Ramos (cell line): ENCODE measurements around the gene KCNC1.

Experiments used
- in situ Hi-C: fragments of 300-500 bp; cut with MboI; formaldehyde crosslinking; loops from one replicate; pipeline ENCODE4 v1.14.3; 2022; ENCODE audit warnings: low sequenced_read_pairs; ENCODE audit not compliant: unreplicated experiment

The KCNC1 gene

DNA sequence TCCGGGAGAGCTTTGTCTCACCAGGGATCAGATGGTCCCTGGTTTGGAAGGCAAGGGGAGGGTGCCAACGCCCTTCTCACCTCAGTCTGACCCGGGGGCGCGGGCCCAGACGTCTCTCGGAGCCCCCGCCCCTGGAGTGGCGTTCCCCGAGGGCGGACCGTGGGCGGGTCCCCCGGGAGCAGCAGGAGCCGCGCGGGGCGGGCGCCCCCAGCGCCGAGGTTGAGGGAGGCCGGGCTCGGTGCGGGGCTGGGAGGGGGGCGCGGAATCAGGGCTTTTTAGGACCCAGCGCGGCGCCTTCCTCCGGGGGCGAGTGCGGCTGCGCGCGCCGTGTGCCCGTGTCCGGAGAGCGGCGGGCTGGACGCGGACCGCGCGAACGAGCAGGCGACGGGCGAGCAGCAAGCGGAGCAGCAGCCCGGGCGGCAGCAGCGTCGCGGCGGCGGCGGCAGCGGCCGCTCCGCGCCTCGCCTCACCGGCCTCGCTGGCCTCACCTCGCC lies at the start of gene KCNC1:
Gene KCNC1, plus strand, starts transcription at position 364 of the 494 bp plus-strand sequence. CDS start 1,222 bp downstream, outside the sequence.
- in situ Hi-C loops = loop anchor here (5.0 kb wide), 1 partner anchor 248 kb away; no protein-coding TSS in a partner anchor

DNA sequence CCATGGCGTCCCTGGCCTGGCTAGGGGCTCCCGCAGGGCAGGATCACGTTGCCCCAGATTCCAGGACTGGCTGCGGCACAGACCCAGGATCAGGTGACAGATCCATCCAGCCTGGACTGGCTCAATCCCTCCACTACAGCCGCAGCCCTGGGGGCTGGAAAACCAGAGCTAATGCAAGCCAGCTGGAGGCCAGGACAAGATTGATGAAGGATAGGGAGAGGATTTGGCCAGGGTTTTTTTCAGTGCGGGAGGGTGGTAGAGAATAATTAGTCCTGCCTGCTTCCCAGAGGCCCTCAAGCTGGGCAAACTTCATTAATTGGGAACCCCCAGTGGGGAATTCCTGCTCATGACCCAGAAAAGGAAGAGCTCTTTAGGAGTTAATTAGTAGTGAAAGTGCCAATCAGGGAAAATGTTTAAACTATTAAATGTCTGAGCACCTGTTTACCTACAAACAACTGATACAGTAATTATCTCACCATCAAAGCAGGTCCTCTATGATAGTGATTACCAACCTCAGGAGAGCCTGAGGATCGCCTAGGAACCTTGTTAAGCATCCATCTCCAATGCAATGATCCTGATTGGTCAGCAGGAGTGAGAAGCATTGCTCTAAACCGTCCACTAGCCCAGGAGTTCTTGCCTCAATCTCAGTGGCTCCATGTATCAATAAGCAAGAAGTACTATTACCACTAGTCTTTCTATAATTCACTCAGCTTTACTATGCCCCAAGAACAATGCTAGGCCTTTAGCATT lies 48.2 kb upstream of the KCNC1 start:
- in situ Hi-C loops = no loop called here

DNA sequence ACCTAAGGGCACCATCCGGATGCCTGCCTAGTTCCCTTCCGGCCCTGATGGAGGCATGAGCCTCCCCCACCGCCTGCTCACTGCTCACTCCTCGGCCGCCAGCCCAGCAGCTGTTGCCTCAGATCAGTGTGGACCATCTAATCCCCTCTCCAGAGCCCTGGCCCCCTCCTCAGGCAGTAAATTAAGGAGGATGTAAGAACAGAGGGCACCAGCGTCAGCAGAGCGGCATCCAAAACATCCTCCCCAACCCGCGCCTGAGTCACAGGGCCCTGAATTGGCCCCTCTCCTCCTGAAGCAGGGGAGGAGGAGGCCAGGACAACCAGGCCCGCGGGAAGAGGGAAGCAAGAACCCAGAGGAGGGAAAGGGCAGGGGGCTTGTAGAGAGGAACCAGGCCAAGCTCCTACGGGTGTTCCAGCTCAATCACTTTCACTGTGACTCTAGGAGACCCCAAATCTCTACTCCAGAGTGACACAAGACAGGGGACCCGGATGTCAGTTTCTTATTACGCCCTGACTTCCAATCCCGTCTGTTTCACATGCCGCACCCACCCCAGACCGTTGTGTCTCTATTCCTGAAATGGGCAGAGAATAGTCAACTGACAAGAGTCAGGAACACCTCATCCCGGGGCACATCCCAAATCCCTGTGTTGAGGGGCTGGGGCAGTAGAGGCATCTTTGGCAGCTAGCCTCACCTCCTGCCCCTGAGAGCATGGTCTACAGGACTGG lies 46.5 kb upstream of the KCNC1 start:
- in situ Hi-C loops = no loop called here

DNA sequence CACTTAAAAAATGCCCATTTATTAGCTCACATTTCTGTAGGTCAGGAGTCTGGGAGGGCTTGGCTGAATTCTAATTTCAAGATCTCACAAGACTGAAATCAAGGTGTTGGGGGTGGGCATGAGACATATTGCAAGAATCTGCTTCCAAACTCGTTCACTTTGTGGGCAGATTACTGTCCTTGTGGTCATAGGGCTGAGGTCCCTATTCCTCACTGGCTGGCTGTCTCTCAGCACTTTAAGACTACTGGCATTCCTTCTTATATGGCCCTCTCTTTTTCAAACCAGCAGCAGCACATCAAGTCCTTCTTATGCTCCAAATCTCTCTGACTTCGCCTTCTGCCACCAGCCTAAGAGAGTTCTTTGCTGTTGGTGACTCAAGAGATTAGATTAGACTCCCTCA lies 43.0 kb upstream of the KCNC1 start:
- in situ Hi-C loops = no loop called here

DNA sequence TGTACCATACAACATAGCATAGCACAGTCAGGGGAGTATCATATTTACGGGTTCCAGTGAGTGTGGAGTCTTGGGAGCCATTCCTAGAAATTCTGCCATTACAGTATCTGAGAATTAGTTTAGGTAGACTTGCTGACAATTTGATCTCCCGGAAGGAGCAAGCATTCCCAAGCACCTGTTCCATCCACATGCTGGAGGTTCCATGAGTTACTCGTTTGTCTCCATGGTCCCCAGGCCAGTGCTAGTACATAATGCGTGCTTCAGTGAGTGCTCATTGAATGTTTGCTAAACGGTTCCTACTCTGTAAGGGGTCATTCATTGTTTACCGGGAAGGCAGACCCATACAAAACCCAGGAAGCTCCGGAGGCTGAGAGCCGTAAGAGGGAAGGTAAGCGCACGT lies 42.6 kb upstream of the KCNC1 start:
- in situ Hi-C loops = no loop called here

DNA sequence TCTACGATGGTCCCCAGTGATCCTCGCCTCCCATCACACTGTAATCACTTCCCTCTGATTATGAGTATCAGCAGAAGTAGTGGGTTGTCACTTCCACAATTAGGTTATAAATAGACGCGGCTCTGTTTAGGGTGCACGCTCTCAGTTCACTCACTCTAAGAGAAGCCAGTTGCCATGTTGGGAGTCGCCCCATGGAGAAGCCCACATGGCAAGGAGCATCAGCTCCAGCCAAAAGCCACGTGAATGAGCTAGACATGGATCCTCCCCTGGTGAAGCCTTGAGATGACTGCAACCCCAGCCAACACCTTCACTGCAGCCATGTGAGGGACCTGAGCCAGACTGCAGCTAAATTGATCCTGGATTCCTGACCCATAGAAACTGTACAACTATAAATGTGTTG lies 41.6 kb upstream of the KCNC1 start:
- in situ Hi-C loops = no loop called here

DNA sequence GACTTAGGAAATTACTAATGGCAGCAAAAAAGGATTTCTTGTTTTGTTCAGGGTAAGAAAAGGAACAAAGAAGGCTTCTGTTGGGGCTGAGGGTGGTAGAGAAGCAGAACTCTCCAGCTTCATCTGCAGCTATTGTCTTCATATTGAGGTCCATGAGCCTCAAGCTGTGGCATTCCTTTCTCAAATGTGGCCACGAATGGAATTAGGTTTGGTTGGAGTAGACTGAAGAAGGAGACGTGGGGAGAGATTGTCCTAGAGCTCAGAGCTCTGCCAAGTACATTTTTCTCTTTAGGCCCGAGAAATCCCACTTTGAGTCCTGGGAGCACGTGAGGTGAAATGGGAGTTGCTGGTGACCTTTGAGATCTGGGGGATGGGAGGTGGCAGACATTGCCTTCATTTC lies 41.0 kb upstream of the KCNC1 start:
- in situ Hi-C loops = no loop called here

DNA sequence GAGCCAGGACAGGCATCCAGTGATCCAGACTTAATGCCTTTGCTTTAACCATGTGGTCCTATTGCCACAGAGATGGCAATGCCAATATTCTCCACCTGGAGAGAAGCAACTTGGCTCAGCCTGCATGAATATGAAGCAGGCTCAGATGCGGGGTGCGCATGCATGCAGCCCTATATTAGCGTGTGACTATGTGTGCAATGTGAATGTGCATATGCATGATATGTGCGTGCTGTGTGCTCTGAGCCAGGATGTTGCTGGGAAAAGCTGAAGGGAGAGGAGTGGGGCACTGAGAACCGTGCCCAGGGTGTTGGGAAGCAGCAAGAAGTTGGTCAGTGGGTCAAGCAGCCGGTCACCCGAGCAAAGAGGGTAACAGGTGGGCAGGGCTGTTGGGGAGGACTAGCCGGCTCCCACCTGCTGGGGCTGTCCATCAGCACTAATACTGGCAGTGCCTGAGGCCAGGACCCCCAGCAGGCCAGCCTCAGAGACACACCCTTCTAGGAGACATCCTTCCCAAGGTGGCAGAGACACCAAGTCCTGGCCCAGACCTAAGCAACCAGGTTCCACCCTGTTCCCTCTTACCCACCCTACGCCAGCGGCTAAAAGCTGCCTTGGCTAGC lies 40.0 kb upstream of the KCNC1 start:
- in situ Hi-C loops = no loop called here

DNA sequence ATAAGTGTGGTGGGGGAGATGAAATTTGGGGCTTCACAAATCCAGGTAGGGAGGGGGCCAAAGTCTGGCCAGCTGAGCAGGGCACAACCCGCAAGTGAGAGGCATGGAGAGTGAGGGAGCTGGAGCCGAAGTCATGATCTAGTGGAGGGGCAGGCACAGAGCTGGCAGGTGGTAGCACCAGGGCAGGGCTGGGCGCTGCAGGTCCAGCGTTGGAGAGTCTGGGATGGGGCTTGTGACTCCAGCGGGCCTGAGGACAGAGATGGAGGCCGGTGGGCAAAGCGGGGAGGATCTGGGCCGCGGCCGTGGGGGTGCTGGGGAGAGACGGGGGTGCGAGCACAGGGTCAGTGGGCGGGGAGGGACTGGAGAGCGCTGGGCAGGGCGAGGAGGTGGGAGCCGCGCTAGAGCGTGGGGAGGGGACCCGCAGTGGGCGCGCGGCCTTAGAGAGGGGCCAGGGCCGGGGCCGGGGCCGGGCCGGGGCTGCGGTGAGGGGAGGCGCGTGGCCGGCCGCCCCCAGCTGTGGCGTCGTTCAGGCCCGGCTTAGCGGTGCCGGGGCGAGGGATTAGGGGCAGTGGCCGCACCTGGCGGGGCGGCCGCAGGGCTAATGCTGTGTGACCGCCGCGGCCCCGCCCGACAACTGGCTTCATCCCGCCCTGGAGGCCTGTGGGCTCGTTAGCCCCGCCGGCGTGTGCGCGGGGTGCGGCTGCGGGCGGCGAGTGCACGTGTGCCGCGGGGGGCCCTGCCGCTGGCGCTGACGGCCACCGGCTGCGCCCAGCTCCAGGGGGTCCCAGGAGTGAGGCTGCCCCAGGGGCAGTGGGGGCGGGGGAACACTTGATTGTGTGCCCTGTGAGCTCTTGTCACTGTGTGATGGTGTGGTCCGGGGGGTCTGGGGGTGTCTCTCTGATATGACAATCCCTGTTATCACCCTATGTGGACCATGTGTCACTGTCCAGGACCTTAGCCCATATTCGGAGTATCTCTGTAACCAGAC lies 38.8 kb upstream of the KCNC1 start:
- in situ Hi-C loops = no loop called here

DNA sequence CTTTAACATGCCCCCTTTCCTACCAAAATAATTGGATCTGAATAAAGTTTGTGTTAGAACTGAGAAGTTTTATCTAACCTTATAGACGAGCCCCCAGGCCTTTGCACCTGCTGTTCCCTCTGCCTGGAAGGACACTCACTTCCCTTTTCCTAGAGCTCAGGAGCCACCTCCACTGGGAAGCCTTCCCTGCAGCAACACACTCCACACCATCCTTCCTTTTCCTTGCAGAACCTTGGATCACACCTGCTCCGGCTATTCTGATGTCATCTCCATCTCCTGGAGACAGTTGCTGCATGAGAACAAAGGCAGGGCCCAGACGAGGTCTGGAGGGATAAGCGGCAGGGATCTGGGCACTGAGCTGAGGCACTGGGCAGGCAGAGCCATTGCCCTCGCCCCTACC lies 37.8 kb upstream of the KCNC1 start:
- in situ Hi-C loops = no loop called here

DNA sequence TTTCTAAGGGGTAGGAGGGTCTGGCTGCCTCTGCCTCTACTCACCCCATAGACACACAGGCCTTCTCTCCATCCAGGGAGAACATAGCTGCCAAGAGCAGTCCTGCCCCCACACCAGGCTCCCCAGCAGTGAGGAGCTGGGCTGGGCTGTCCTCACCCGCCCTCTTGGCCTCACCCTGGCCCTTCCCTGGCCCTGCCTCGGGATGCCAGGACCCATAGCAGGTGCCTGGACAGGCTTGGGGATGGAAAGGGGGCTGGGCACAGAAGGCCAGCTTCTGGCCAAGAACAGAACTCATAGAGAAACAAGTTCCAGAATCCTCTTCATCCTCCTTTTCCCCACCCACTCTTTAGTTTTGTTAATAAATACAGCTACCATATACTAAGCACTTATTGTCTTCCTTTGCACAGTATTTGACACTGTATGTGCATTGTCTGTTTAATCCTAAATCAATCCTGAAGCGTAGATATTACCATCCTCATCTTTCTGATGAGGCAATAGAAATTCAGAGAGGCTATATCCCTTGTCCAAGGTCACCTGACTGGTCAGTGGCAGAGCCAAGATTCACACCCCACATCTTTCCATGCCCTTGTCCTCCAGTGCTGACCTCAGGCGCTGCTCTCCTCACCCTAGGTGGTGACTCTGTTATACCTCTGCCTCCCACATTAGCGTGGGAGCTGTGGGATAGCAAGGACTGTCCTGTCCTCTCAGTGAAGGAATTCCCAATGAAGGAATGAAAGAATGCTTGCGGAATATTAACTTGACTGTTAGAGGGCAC lies 37.2 kb upstream of the KCNC1 start:
- in situ Hi-C loops = no loop called here

DNA sequence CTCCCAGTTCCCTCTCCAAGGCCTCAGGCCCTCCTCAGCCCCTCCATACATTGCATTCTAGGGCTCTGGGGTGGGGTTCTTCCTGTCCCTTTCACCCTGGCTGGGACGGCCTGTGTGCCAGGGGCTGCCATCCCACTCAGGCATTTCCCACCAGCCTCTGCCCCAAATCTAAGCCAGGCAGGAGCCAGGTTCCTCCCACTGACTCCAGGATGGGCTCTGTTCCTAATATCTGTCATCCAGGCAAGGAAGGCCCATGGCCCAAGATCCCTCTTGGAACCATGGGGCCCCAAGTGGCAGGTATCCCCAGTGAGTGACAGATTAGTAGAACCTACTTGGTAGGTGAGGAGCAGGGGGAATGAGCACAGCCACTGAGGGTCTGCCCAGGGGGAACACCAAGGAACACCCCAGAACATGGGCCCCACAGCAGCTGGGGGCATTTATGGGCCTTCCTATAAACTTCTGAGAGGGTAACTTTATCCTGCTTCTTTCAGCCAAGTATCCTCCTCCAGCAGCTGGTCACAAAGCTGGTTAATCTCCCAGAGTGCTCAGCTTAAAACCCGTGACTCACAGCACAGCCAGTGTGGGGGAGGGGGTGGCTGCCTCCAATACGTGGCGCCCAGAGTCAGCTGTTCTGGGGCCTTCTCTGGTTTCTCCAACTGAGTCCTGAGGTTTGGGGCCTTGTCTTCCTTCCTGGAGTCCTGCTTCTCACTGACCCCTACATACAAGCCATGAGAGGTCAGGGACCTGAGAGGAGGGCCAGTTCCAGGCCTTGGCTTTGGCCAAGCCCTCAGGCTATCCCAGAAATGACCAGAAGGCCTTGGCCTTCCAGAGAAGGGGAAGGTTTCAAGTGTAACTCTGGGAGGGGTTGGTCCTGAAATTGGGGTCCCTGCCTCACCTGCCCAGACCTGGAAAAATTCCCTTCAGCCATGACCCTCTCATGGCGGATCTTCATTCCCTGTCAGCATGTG lies 35.1 kb upstream of the KCNC1 start:
- in situ Hi-C loops = no loop called here

DNA sequence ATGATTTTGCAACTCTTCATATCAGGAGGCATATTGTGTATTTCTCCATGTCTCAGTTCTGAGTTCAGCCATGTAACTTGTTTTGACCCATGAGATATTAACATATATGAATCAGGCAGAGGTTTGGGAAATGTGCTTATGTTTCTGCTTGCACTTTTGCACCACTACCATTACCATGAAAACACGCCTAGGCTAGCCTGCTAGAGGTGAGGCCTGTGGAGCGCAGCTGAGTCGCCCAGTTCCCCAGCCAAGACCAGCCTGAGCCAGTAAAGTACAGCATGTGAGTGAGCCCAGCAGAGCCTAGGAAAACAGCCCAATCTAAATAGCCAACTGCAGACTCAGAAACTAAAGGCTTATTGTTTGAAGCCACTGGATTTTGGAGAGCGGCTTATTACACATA lies 33.6 kb upstream of the KCNC1 start:
- in situ Hi-C loops = no loop called here

DNA sequence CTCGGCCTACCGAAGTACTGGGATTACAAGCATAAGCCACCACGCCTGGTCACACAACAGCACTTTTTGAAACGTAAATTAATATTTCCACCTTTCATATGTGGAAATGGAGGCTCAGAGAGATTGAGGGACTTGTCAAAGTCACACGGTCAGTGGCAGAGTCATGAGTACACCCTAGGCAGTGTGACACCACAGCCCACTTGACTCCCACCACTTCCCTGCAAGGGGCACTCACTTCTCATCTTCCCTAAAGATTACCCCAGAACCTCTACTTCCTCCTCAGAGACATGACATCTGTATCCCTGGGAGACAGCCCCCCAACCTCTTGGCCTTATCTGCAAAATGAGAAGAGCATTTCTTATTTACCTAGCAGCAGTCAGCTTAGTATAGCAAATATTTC lies 31.7 kb upstream of the KCNC1 start:
- in situ Hi-C loops = no loop called here

DNA sequence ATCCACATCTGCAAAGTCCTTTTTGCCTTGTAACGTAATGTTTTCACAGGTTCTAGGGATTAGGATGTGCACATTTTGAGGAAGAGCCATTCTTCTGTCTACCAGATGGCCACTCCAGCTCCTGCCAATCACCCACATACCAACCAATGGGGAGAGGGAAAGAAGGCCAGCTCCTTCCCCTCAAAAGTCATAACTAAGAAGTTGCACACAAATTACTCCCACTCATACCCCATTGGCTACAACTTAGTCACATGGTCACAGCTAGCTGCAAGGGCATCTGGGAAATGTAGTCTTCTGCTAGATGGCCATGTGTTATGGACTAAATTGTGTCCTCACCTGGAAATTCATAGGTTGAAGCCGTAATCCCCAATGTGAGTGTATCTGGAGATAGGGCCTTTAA lies 30.6 kb upstream of the KCNC1 start:
- in situ Hi-C loops = no loop called here

DNA sequence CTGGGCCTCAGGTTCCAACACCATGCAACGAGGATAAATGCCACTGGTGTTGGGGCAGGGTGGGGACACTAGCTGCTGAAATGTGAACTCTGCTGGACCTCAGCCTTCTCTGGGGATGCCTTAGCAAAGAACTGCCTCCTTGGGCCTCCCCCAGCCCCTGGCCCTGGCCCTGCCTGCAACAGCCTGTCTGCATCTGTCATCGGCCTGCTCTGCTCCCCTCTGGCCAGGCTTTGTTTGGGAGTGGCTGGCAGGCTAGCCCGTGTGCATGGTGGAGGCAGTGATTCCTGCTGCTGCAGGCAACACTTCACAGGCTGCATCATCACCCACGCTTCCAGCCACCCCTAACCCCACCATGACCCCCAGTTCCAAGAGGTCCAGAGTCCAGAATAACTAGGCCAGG lies 26.8 kb upstream of the KCNC1 start:
- in situ Hi-C loops = no loop called here

DNA sequence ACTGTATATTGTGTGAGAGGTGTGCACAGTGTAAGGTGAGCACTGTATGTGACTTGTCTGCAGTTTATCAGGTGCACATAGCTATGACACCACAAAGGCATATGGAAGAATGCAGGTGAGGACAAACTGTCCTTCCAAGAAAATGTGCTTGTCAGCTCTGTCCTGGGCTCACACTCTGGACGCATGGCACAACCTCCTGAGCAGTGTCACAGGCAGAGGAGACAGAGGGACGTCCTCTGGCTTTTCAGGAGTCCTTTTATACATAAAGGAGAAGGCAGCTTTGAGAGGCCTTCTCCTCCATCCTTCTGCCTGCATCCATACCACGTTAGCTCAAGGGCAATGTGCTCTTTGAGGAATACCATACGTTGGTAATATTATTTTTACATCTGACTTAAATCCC lies 22.7 kb upstream of the KCNC1 start:
- in situ Hi-C loops = no loop called here

DNA sequence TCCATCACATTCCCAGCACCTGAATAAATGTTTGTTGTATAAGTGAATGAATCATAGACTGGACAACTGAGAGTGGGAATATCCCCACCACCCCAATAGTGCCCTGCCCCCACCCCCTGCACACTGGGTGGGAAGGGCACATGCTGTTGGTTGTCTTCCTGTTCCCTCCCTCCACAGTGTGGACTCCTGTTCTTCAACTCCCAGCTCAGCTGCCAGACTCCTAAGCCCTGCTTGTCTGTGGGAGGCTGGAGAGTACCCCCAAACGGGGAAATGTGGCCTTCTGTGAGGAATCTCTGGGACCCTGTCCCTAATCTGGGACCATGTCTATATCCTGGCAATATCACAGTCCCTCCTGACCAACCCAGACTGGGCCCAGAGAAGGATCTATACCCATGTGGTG lies 20.7 kb upstream of the KCNC1 start:
- in situ Hi-C loops = no loop called here
